GM19193 (cell line): Measurements from ENCODE around the gene ZNF320.

Source experiments
- POLR2A ChIP-seq: IDR thresholded peaks from 4 replicates; pipeline ENCODE4 v1.6.1; 2011; ENCODE audit not compliant: insufficient read depth, insufficient read length; ENCODE audit errors: extremely low read depth

The ZNF320 gene

DNA sequence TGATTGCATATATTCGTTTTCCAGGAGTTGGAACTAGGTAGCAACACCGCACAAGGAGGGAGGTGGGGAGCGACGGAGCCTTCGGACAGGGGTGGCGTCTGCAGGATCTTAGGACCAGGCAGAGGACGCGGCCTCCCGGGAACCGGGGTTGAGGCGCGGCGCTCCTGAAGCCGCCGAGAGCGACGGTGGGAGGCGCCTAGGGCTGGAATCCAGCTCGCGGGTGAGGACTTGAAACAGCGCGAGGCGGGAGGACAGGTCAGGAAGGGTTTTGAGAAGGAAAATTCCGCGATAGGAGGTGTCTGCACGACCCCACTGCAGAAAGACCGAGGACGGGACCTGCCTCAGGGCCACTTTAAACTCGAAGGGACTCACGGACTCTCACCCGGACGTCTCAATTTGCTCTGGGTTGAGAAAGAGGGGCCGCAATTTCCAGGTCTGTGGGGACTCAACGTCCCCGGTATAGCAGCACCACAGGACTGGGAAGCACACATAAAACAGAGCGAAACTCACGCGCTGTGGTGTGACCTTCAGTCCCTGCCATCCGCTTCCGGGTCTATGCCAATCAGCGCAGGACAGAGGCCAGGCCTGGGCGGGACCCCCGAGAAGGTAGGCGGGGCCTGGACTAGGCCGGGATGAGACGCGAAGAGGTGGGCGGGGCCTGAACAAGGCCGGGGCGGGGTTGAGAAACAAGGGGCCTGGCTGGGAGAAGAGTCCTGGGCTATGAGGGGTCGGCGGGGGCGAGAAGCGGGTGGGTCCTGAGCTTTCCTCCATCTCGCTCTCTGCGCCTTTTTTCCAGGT is at the start of gene ZNF320:
Gene ZNF320 (minus strand): TSS at position 498 of the 798 bp plus-strand sequence. CDS start 7,380 bp downstream, outside the sequence.
- peak; percentile 86 for TF ChIP-seq POLR2A

DNA sequence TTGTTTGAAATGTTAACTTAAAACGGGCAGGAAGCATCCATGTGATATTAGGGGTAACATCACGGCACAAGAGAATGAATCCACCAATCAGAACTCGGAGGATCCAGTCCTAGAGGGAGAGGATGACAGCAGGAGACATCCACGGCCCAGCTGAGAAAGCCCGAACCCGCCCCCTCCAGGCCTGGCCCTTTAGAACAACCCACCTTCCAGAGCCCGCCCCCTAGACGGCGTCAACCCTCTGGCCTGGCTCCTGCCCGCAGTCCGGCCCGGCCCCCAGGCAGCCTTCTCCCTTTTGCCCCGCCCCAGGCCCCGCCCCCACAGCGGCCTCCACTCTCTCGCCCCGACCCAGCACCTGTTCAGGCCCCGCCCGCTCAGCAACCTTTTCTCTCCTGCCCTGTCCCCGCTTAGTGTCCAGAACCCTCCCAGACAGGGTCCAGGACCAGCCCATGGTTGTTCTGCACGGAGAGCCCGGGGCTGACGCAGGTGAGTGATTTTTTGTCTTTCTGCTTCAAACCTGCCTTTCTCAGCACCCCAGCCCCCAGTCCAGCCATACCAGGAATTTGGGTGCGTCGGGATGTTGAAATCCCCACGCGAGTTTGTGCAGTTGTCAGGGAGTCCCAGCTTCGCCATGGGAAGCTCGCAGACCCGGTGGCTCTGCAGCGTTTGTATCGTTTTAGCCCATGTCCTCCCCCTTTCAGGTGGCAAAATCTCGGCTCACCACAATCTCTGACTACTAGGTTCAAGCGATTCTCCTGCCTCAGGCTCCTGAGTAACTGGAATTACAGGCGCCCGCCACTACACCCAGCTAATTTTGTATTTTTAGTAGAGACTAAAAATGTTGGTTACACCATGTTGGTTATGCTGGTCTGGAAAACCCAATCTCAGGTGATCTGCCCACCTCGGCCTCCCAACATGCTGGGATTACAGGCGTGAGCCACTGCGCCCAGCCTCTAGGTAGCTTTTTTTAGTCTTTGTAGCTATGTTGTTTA is 49.2 kb upstream of the ZNF320 start:
- TF ChIP-seq POLR2A: no peak

DNA sequence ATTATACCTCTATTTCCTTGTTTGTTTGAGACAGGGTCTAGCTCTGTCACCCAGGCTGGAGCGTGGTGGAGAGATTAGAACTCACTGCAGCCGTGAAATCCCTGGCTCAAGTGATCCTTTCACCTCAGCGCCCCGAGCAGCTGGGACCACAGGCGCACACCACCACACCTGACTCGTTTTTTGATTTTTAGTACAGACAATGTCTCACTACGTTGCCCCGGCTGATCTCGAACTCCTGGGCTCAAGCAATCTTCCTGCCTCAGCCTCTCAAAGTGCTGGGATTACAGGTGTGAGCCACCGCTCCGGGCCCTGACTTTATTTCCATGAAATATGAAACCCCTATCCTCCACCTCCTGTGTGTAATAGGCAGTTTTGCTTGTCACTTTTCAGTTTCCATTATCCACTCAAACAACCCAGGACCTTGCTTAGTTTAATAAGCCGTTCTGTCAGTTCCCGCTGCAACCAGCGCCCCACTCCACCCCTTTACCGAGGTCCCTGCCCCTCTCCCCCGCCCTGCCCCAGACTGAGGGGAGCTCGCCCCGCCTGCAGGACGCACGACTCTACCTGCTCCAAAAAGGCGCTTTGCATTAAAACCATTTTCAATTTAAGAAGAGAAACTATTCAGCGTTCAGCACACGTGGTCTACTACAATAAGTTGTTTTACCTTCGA is 48.4 kb upstream of the ZNF320 start:
- no peak for TF ChIP-seq POLR2A

- TF ChIP-seq POLR2A: no peak
These were observed 46.6 kb upstream of the ZNF320 start for GRCh38 chr19:52943884-52944643.

GRCh38 chr19:52943134-52943883 is 45.9 kb upstream of the ZNF320 start:
- no peak for TF ChIP-seq POLR2A

GRCh38 chr19:52942386-52943133 is 45.1 kb upstream of the ZNF320 start:
- peak; percentile 86 for TF ChIP-seq POLR2A

DNA sequence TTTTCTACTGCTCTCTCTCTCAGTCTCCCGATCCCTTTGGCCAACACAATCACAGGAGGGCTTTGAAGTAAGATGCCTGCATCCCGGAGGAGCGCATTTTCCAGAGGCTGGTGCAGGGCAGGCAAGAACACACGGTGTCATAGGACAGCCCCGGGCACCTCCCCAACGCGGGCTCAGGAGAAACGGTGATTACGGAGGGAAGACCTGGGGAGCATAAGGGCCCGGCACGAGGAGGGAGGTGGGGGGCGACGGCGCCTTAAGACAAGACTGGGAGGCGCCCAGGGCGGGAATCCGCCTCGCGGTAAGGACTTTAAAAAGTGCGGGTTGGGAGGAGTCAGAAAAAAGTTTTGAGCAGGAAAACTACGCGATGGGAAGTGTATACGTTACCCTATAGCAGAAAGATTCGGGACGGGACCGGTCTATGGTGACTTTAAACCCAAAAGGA is 44.5 kb upstream of the ZNF320 start:
- no peak for TF ChIP-seq POLR2A

DNA sequence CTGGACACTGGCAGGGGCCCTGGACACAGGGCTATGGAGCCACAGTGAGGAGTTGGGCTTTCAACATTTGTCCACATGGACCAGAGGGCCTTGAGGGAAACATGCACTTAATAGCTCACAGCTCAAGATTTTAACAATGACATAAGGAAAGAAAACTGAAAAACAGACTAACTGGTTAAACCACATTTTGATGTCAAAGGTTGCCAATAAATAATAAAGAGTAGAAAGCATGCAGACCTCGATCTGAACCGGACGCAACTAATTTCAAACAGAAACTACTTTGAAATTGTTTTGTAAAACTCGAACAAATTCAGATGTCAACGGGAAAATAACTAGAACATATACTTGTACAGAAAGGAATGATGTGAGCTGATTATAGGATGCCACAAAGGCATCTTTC is 41.3 kb upstream of the ZNF320 start:
- TF ChIP-seq POLR2A: no peak

DNA sequence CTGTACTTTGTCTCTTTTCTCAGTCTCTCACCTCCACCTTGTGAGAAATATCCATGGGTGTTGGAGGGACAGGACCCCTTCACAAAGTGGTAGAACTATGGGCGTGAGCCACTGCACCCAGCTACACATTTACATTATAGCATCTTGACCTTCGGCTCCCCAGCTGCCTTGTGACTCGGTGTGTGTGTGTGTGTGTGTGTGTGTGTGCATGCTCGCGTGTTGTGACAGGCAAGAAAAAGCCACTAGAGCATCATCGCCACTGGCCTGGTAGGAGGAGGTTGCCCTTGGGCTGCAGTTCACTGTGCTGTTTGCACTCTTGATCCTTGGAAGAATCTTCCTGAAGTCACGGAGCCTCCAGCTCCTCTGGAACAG is 39.5 kb upstream of the ZNF320 start:
- TF ChIP-seq POLR2A: no peak

GRCh38 chr19:52936151-52936953 is 38.9 kb upstream of the ZNF320 start:
- TF ChIP-seq POLR2A: no peak

DNA sequence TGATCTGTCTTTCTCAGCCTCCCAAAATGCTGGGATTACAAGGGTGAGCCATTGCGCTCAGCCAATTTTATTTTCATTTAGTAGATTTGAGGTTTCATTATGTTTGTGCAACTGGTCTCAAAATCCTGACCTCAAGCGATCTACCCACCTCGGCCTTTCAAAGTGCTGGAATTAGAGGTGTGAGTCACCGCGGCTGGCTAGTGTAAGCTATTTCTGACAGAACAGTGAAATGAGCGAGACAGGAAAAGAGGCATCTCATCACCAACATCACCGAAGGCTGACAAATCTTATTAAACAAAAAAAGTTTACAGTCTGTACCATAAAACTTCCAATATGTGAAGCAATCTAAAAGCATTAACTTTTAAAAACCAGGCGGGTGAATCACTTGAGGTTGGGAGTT is 38.0 kb upstream of the ZNF320 start:
- no peak for TF ChIP-seq POLR2A
